H1 (cell line): ENCODE measurements around the gene WEE1. TPM values are rescaled to one million over a fixed set of nuclear protein-coding genes. Genes with fewer than 3 reads are reported as not detected.

Source experiments
- CHD1 ChIP-seq: IDR thresholded peaks from 2 replicates; pipeline ENCODE4 v1.6.1; 2012; ENCODE audit warnings: low read depth, low read length, improper control_type of control experiment
- FOSL1 ChIP-seq: IDR thresholded peaks from 2 replicates; pipeline ENCODE4 v1.6.1; 2011; ENCODE audit warnings: mild to moderate bottlenecking, low read depth, low read length, moderate library complexity; ENCODE audit not compliant: insufficient read depth
- GABPA ChIP-seq: IDR thresholded peaks from 2 replicates; pipeline ENCODE4 v1.6.1; 2011; ENCODE audit warnings: mild to moderate bottlenecking, low read length, moderate library complexity, borderline replicate concordance; ENCODE audit not compliant: insufficient read depth
- RAD21 ChIP-seq, 2 experiments: IDR thresholded peaks in 1 of 2; conservative IDR thresholded peaks in 1 of 2; 2 replicates each; pipeline ENCODE4 v1.6.1; 2011; ENCODE audit warnings: low read depth in 2 of 2, low read length in 2 of 2, improper control_type of control experiment in 1 of 2, inconsistent platforms in 1 of 2, mild to moderate bottlenecking in 1 of 2, moderate library complexity in 1 of 2
- polyA plus RNA-seq, 7 experiments: library from polyadenylated mRNA; depleted of rRNA in 3 of 7; stranded (reverse) in 5 of 7; unstranded in 2 of 7; fragments of >200 nt in 5 of 7; fragments of 200-250 nt in 2 of 7; gene quantifications; 1 replicate in 5 of 7; 2 replicates in 1 of 7; 4 replicates in 1 of 7; pipeline versions ENCODE4 v1.2.1 to v1.2.3, GENCODE V29; 2011 to 2013; ENCODE audit warnings: missing spikeins in 2 of 7, mixed read lengths in 2 of 7
- total RNA-seq: library from RNA; stranded (reverse); fragmentation: NEBNext Ultra II Directional; extraction: Animal tissue kit (Norgen Biotek cat#: 25700); gene quantifications from 2 replicates; pipeline ENCODE4 v1.2.1, GENCODE V29; 2021

The WEE1 gene
- total and polyA plus RNA-seq, 2 of the 8 experiments (the other 6 are each of a cell fraction or from before 2014, with no cell fraction given) = 40.8 to 120 TPM

DNA sequence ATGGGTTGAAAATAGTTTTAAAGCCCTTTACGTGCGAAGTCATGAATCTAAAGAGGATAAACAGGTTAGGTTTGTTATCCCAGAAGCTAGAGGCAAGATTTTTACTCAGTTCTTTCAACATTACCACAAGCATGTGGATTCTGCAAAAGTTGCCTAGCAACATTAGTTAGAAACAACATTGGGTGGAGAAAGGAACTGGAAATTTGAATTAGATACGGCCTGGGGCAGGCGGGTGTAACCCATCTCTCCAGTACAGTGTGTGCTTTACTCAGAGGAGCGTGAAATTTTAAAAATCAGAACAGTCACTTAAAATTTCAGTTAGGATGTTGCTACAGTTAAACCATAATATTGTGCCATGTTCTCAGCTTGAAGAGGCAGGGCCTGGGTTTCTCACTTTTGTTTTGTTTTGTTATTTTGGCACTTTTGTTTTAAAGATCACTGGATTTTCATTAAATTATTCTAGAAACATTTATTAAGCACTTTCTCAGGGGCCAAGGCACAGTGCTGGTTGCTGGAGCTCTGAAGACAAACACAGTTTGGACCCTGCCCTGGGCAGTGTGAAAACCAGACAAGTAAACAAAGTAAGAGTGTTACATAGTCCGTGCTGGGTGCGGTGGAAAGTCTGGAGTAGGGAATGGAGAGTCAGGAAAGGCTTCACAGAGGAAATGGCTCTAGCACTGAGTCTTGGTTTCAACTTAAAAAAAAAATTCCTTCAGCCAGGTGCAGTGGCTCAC lies 4.4 kb upstream of the WEE1 start (continued):
- no peak for TF ChIP-seq RAD21 (IDR thresholded peaks at IDR 0.05 in 1 of 2, conservative IDR thresholded peaks at IDR 0.05 in 1 of 2; ENCODE audit: low read depth in 2 of 2, low read length in 2 of 2)
- TF ChIP-seq CHD1 = no peak
- TF ChIP-seq GABPA = no peak
- no peak for TF ChIP-seq FOSL1
